HepG2 (cell line): ENCODE measurements around the gene CDH13. TPM values are rescaled to one million over a fixed set of nuclear protein-coding genes. Genes with fewer than 3 reads are reported as not detected.

Experiments used
- ATAC-seq: fragments of 200-7000 bp; cut with Tn5 transposase; 3 replicates; pipeline ENCODE4 v1.9.1; 2020; ENCODE audit warnings: mild to moderate bottlenecking, moderate library complexity
- BruUV-seq: library from RNA; stranded (reverse); fragments of 400-500 nt; replicated peaks from 2 replicates; lab custom pipeline; 2021; lab: Mats Ljungman, UMichigan
- CTCF ChIA-PET: fragments of 300-600 bp; formaldehyde crosslinking; extraction: SDS; loops from one replicate; lab custom pipeline; 2021; ENCODE audit warnings: low total read pairs, inconsistent platforms, low intra/inter-chr PET ratio; lab: Yijun Ruan, JAX
- POLR2A ChIA-PET: fragments of 350-600 bp; sonication (Branson Sonifier 250); formaldehyde crosslinking; loops from one replicate; lab custom pipeline; 2020; ENCODE audit warnings: antibody characterized with exemption, inconsistent platforms; lab: Yijun Ruan, JAX
- DNase-seq: peaks from one replicate; pipeline ENCODE4 v3.0.0-alpha.2; 2015; ENCODE audit warnings: low spot score
- FAIRE-seq: peaks from 3 replicates; lab custom pipeline; 2011; peaks lifted over from hg19 to GRCh38; lab: Jason Lieb, UNC
- H2AFZ ChIP-seq: one replicate; pipeline ENCODE4 v1.6.1; 2011; ENCODE audit warnings: low read length, inconsistent platforms
- H3K27ac ChIP-seq: fragments of 300-600 bp; 3 replicates; pipeline ENCODE4 v1.8.0; 2011; ENCODE audit warnings: mixed run types, mild to moderate bottlenecking, mixed read lengths, low read length, inconsistent platforms; ENCODE audit not compliant: insufficient read depth; ENCODE audit errors: extremely low read length
- H3K27me3 ChIP-seq, 2 experiments: fragments of 200-600 bp in 1 of 2; 2 replicates in 1 of 2; 3 replicates in 1 of 2; pipeline versions ENCODE4 v1.6.0 to v1.8.0; 2011; ENCODE audit warnings: low read length in 2 of 2, mild to moderate bottlenecking in 2 of 2, moderate library complexity in 2 of 2, inconsistent platforms in 1 of 2; ENCODE audit not compliant: insufficient read depth in 2 of 2, control insufficient read depth in 1 of 2
- H3K36me3 ChIP-seq, 2 experiments: fragments of 200-600 bp in 1 of 2; replicated peaks in 1 of 2; 2 replicates in 1 of 2; 3 replicates in 1 of 2; pipeline versions ENCODE4 v1.5.1 to v1.8.0; 2011; ENCODE audit warnings: low read length in 2 of 2, inconsistent platforms in 1 of 2; ENCODE audit not compliant: insufficient read depth in 2 of 2, control insufficient read depth in 1 of 2
- H3K4me1 ChIP-seq: 2 replicates; pipeline ENCODE4 v1.5.1; 2012; ENCODE audit warnings: low read length, inconsistent platforms; ENCODE audit not compliant: insufficient read depth
- H3K4me2 ChIP-seq: 2 replicates; pipeline ENCODE4 v1.6.0; 2011; ENCODE audit warnings: low read depth, low read length, inconsistent platforms
- H3K4me3 ChIP-seq, 3 experiments: fragments of 200-600 bp in 1 of 3; sonication (generic), shearing (Covaris generic) in 1 of 3; replicated peaks in 1 of 3; 2 replicates each; pipeline ENCODE4 v1.5.1; 2011 to 2016; ENCODE audit warnings: low read length in 3 of 3, inconsistent platforms in 2 of 3, low read depth in 2 of 3, mild to moderate bottlenecking in 2 of 3, control low read depth in 1 of 3, mixed read lengths in 1 of 3; ENCODE audit not compliant: insufficient read depth in 1 of 3
- H3K79me2 ChIP-seq: one replicate; pipeline ENCODE4 v1.6.1; 2011; ENCODE audit warnings: low read length, inconsistent platforms; ENCODE audit not compliant: insufficient read depth
- H3K9ac ChIP-seq: 2 replicates; pipeline ENCODE4 v1.6.0; 2011; ENCODE audit warnings: mild to moderate bottlenecking, low read depth, low read length, inconsistent platforms; ENCODE audit not compliant: insufficient read depth
- H3K9me3 ChIP-seq: 2 replicates; pipeline ENCODE4 v1.5.1; 2012; ENCODE audit warnings: mild to moderate bottlenecking, low read length
- H4K20me1 ChIP-seq: 2 replicates; pipeline ENCODE4 v1.6.0; 2011; ENCODE audit warnings: inconsistent platforms, mild to moderate bottlenecking, low read length, moderate library complexity; ENCODE audit not compliant: insufficient read depth
- AKAP8 ChIP-seq: sonication (generic); formaldehyde crosslinking; IDR thresholded peaks from 2 replicates; pipeline ENCODE4 v1.5.1; 2020; ENCODE audit warnings: mild to moderate bottlenecking, missing genetic modification reagents
- CREB1 ChIP-seq, 2 experiments: fragments of 450-650 bp in 1 of 2; IDR thresholded peaks; 2 replicates each; pipeline ENCODE4 v1.6.1; 2016 to 2017; ENCODE audit warnings: control low read depth in 1 of 2, mild to moderate bottlenecking in 1 of 2, missing compliant biosample characterization in 1 of 2, missing genetic modification characterization in 1 of 2
- ESRRA ChIP-seq: sonication (generic); formaldehyde crosslinking; IDR thresholded peaks from 2 replicates; pipeline ENCODE4 v1.5.1; 2020; ENCODE audit warnings: mild to moderate bottlenecking, low read depth, missing genetic modification reagents
- ETV6 ChIP-seq: sonication (generic); formaldehyde crosslinking; conservative IDR thresholded peaks from 2 replicates; pipeline ENCODE4 v1.4.0; 2020; ENCODE audit warnings: missing genetic modification reagents
- FIP1L1 ChIP-seq: fragments of 200-400 bp; formaldehyde crosslinking; IDR thresholded peaks from 2 replicates; pipeline ENCODE4 v1.6.1; 2018; ENCODE audit warnings: low read depth, mild to moderate bottlenecking, low read length, moderate library complexity, borderline replicate concordance; ENCODE audit not compliant: insufficient read depth
- RARA ChIP-seq: IDR thresholded peaks from 2 replicates; pipeline ENCODE4 v1.6.1; 2016; ENCODE audit warnings: missing genetic modification reagents, missing compliant biosample characterization
- SIN3A ChIP-seq: IDR thresholded peaks from 2 replicates; pipeline ENCODE4 v1.6.1; 2011; ENCODE audit warnings: low read depth, mild to moderate bottlenecking, control low read depth, low read length, borderline replicate concordance
- SMAD9 ChIP-seq: sonication (generic); formaldehyde crosslinking; IDR thresholded peaks from 2 replicates; pipeline ENCODE4 v1.5.1; 2020; ENCODE audit warnings: mild to moderate bottlenecking, missing genetic modification reagents
- TBL1XR1 ChIP-seq: fragments of 150-350 bp; IDR thresholded peaks from 2 replicates; pipeline ENCODE4 v1.6.1; 2014; ENCODE audit warnings: borderline replicate concordance, low read length; ENCODE audit not compliant: partially characterized antibody
- ZNF260 ChIP-seq: sonication (generic); formaldehyde crosslinking; IDR thresholded peaks from 2 replicates; pipeline ENCODE4 v1.4.0; 2020; ENCODE audit warnings: missing genetic modification reagents, low read depth, mild to moderate bottlenecking, borderline replicate concordance
- ZNF274 ChIP-seq: sonication (generic); formaldehyde crosslinking; IDR thresholded peaks from 2 replicates; pipeline ENCODE4 v1.5.1; 2020; ENCODE audit warnings: mild to moderate bottlenecking, missing genetic modification reagents
- ZNF282 ChIP-seq: fragments of 450-650 bp; IDR thresholded peaks from 2 replicates; pipeline ENCODE4 v1.6.1; 2018; ENCODE audit not compliant: partially characterized antibody
- ZNF383 ChIP-seq: sonication (generic); formaldehyde crosslinking; IDR thresholded peaks from 2 replicates; pipeline ENCODE4 v1.4.0; 2020; ENCODE audit warnings: missing genetic modification reagents, mild to moderate bottlenecking, borderline replicate concordance
- ZNF644 ChIP-seq: IDR thresholded peaks from 2 replicates; pipeline ENCODE4 v1.6.1; 2016; ENCODE audit warnings: low read depth
- ZNF878 ChIP-seq: sonication (generic); formaldehyde crosslinking; IDR thresholded peaks from 2 replicates; pipeline ENCODE4 v1.8.1; 2023; ENCODE audit warnings: mild to moderate bottlenecking, missing genetic modification reagents, moderate library complexity
- WGBS: methylation state at CpG from one replicate; pipeline ENCODE4 v1.1.6; 2017; ENCODE audit warnings: low lambda C conversion rate; 5-methylcytosine and 5-hydroxymethylcytosine counted together
- in situ Hi-C: cut with HindIII; loops from 2 replicates; pipeline ENCODE4 v1.10.0; 2017; ENCODE audit warnings: low pct_unique_long_range_greater_than_20kb; ENCODE audit not compliant: extremely low pct_ligation_motif_present
- intact Hi-C: fragments of 100-400 bp; cut with micrococcal nuclease; formaldehyde crosslinking; loops from one replicate; pipeline ENCODE4 v1.10.0; 2022; ENCODE audit not compliant: unreplicated experiment
- polyA plus RNA-seq, 8 experiments: library from polyadenylated mRNA; depleted of rRNA in 3 of 8; stranded (reverse) in 7 of 8; unstranded in 1 of 8; fragments of >200 nt; fragmentation: Illumina TruSeq in 4 of 8; extraction: Trizol in 4 of 8; gene quantifications; 2 replicates each; pipeline versions ENCODE4 v1.2.1 to v1.2.3, GENCODE V29; 2011 to 2016; ENCODE audit warnings: low read depth in 4 of 8, missing spikeins in 1 of 8, mixed read lengths in 1 of 8; ENCODE audit not compliant: insufficient read depth in 1 of 8
- total RNA-seq, 5 experiments: library from RNA; depleted of rRNA; stranded (reverse); fragments of >200 nt; fragmentation: Illumina TruSeq; extraction: Trizol; gene quantifications; 2 replicates each; pipeline ENCODE4 v1.2.3, GENCODE V29; 2016; ENCODE audit warnings: low read depth in 1 of 5
- TF ChIP-seq, protein P1 (sequence below): sonication (generic); formaldehyde crosslinking; IDR thresholded peaks from 2 replicates; pipeline ENCODE4 v1.5.1; 2020; ENCODE audit warnings: missing genetic modification reagents, mild to moderate bottlenecking, borderline replicate concordance
- TF ChIP-seq, protein P2 (sequence below): sonication (generic); formaldehyde crosslinking; conservative IDR thresholded peaks from 2 replicates; pipeline ENCODE4 v1.4.0; 2020; ENCODE audit warnings: missing genetic modification reagents
- TF ChIP-seq, protein P3 (sequence below): sonication (generic); formaldehyde crosslinking; IDR thresholded peaks from 2 replicates; pipeline ENCODE4 v1.4.0; 2020; ENCODE audit warnings: missing genetic modification reagents

CDH13 gene
- total and polyA plus RNA-seq, 2 of the 13 experiments (the other 11 are each of a cell fraction or from before 2014, with no cell fraction given) = not detected

DNA sequence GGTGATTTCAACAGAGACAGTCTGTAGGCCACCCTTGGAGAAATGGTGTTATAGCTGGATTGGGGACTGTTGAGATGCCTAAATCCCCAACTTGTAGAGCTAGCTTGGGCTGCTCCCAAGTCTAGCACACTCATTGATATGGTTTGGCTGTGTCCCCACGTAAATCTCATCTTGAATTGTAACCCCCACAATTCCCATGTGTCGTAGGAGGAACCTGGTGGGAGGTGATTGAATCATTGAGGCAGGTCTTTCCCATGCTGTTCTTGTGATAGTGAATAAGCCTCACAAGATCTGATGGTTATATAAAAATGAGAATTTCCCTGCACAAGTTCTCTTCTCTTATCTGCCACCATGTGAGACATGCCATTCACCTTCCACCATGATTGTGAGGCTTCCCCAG lies 536.0 kb downstream of the CDH13 start (continued):
- TF ChIP-seq, protein P1, sequence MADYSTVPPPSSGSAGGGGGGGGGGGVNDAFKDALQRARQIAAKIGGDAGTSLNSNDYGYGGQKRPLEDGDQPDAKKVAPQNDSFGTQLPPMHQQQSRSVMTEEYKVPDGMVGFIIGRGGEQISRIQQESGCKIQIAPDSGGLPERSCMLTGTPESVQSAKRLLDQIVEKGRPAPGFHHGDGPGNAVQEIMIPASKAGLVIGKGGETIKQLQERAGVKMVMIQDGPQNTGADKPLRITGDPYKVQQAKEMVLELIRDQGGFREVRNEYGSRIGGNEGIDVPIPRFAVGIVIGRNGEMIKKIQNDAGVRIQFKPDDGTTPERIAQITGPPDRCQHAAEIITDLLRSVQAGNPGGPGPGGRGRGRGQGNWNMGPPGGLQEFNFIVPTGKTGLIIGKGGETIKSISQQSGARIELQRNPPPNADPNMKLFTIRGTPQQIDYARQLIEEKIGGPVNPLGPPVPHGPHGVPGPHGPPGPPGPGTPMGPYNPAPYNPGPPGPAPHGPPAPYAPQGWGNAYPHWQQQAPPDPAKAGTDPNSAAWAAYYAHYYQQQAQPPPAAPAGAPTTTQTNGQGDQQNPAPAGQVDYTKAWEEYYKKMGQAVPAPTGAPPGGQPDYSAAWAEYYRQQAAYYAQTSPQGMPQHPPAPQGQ (CRISPR knock-in tag) = no peak
- TF ChIP-seq ETV6 (CRISPR knock-in tag) (no peak), AKAP8 (CRISPR knock-in tag) (no peak), ZNF644 (CRISPR knock-in tag) (no peak), ESRRA (CRISPR knock-in tag) (no peak), SIN3A (no peak)

DNA sequence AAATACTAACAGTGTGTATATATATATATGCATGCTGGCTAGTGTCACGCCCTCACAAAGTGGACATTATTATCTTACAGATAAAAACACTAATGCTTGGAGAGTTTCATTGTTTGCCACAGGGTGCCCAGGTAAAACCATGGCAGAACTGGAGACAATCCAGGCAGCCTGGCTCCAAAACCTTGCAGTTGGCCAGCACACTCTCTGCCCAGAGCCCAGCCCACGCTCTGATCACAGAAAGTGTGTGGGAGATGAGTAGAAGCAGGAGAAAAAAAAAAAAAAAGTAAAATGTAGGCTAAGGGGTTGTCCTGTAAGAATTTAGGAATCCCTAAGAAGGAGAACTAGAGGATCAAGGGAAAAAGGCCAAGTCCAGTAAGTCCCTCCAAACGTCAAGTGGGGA lies 538.0 kb downstream of the CDH13 start:
- FAIRE-seq = no peak
- WGBS = 4% methylated on average over 3 of the region's 3 CpGs
- Histone ChIP-seq H3K9ac (no peak overlapping the region), H3K27ac (no peak overlapping the region), H2AFZ (no peak overlapping the region), H3K36me3 (no peaks in the 10 kb centered on the region), H3K4me2 (no peak overlapping the region), H3K79me2 (no peaks in the 10 kb centered on the region), H4K20me1 (no peaks in the 10 kb centered on the region), H3K9me3 (no peaks in the 10 kb centered on the region), H3K4me1 (no peaks in the 10 kb centered on the region), H3K27me3 (no peaks in the 10 kb centered on the region; a peak in 1 of 5 replicates), H3K4me3 (no peak overlapping the region)
- intact Hi-C loops (no loop called here), in situ Hi-C loops (no loop called here)
- no TSS peak for BruUV-seq
- CTCF ChIA-PET = no interaction called here
- no peak for ATAC-seq
- DNase-seq = no peak
- POLR2A ChIA-PET = no interaction called here
- TF ChIP-seq ZNF383 (CRISPR knock-in tag) = no peak
- no peak for TF ChIP-seq SMAD9 (CRISPR knock-in tag)
- TF ChIP-seq ZNF878 (CRISPR knock-in tag) = no peak
- no peak for TF ChIP-seq FIP1L1
- TF ChIP-seq ZNF274 (CRISPR knock-in tag) = no peak
- TF ChIP-seq CREB1 (IDR thresholded peaks at IDR 0.05) = no peak
- TF ChIP-seq CREB1 (CRISPR knock-in tag; IDR thresholded peaks at IDR 0.05) = no peak
- TF ChIP-seq ZNF260 (CRISPR knock-in tag) = no peak
- TF ChIP-seq ZNF282 = no peak
- TF ChIP-seq TBL1XR1 = no peak
- TF ChIP-seq, protein P2, sequence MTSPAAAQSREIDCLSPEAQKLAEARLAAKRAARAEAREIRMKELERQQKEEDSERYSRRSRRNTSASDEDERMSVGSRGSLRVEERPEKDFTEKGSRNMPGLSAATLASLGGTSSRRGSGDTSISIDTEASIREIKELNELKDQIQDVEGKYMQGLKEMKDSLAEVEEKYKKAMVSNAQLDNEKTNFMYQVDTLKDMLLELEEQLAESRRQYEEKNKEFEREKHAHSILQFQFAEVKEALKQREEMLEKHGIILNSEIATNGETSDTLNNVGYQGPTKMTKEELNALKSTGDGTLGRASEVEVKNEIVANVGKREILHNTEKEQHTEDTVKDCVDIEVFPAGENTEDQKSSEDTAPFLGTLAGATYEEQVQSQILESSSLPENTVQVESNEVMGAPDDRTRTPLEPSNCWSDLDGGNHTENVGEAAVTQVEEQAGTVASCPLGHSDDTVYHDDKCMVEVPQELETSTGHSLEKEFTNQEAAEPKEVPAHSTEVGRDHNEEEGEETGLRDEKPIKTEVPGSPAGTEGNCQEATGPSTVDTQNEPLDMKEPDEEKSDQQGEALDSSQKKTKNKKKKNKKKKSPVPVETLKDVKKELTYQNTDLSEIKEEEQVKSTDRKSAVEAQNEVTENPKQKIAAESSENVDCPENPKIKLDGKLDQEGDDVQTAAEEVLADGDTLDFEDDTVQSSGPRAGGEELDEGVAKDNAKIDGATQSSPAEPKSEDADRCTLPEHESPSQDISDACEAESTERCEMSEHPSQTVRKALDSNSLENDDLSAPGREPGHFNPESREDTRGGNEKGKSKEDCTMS = no peak
- TF ChIP-seq RARA (CRISPR knock-in tag) = no peak
- TF ChIP-seq, protein P3, sequence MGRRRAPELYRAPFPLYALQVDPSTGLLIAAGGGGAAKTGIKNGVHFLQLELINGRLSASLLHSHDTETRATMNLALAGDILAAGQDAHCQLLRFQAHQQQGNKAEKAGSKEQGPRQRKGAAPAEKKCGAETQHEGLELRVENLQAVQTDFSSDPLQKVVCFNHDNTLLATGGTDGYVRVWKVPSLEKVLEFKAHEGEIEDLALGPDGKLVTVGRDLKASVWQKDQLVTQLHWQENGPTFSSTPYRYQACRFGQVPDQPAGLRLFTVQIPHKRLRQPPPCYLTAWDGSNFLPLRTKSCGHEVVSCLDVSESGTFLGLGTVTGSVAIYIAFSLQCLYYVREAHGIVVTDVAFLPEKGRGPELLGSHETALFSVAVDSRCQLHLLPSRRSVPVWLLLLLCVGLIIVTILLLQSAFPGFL (CRISPR knock-in tag) = no peak
